WERI-Rb-1 (cell line): ENCODE results near the gene ATXN1.

Source experiments
- DNase-seq: peaks from one replicate; pipeline ENCODE4 v3.0.0-alpha.2; 2020
- H3K27ac ChIP-seq: fragments of 250-450 bp; sonication (Bioruptor Pico); 2 replicates; pipeline ENCODE4 v1.5.1; 2020; ENCODE audit warnings: mild to moderate bottlenecking, moderate library complexity
- H3K27me3 ChIP-seq: fragments of 250-450 bp; sonication (Bioruptor Pico); 2 replicates; pipeline ENCODE4 v1.5.1; 2021; ENCODE audit warnings: mild to moderate bottlenecking, low read depth, moderate library complexity; ENCODE audit not compliant: insufficient read depth, severe bottlenecking
- H3K36me3 ChIP-seq: fragments of 250-450 bp; sonication (Bioruptor Pico); 2 replicates; pipeline ENCODE4 v1.5.1; 2020; ENCODE audit warnings: mild to moderate bottlenecking, moderate library complexity
- H3K4me3 ChIP-seq: 2 replicates; pipeline ENCODE4 v1.5.1; 2011; ENCODE audit warnings: low read depth, mild to moderate bottlenecking, control low read depth, low read length
- H3K9me3 ChIP-seq: fragments of 250-450 bp; sonication (Bioruptor Pico); 2 replicates; pipeline ENCODE4 v1.5.1; 2021; ENCODE audit warnings: mild to moderate bottlenecking, moderate library complexity; ENCODE audit not compliant: severe bottlenecking
- CTCF ChIP-seq: IDR thresholded peaks from 2 replicates; pipeline ENCODE4 v1.5.1; 2011; ENCODE audit warnings: low read depth, mild to moderate bottlenecking, control low read depth, inconsistent platforms, low read length

Gene ATXN1

GRCh38 chr6:16327777-16328325, 433.4 kb downstream of the ATXN1 start:
- H3K4me3 ChIP-seq = no peak overlapping the region

GRCh38 chr6:16326971-16327776, 434.1 kb downstream of the ATXN1 start:
- no peaks in the 10 kb centered on the region for H3K36me3 ChIP-seq
- peaks cover 8% of the 10 kb centered on the region for H3K9me3 ChIP-seq
- no peak overlapping the region for H3K27ac ChIP-seq
- DNase-seq = no peak
- H3K27me3 ChIP-seq = no peaks in the 10 kb centered on the region
- no peak overlapping the region for H3K4me3 ChIP-seq
- no peak for TF ChIP-seq CTCF

More at GRCh38 chr6:16327777-16328325, 433.4 kb downstream of the ATXN1 start:
- no peaks in the 10 kb centered on the region for H3K36me3 ChIP-seq
- DNase-seq = no peak
- H3K27me3 ChIP-seq = no peaks in the 10 kb centered on the region
- H3K27ac ChIP-seq = no peak overlapping the region
- H3K9me3 ChIP-seq = peaks cover 8% of the 10 kb centered on the region
- TF ChIP-seq CTCF = no peak

- TF ChIP-seq CTCF = no peak
- H3K27me3 ChIP-seq = no peaks in the 10 kb centered on the region
- H3K9me3 ChIP-seq = peaks cover 8% of the 10 kb centered on the region
- H3K27ac ChIP-seq = no peak overlapping the region
- no peak for DNase-seq
- H3K36me3 ChIP-seq = no peaks in the 10 kb centered on the region
- H3K4me3 ChIP-seq = no peak overlapping the region
These were observed 434.7 kb downstream of the ATXN1 start for GRCh38 chr6:16326531-16326930.

- Histone ChIP-seq H3K4me3 (no peak overlapping the region), H3K9me3 (peaks cover 8% of the 10 kb centered on the region), H3K36me3 (no peaks in the 10 kb centered on the region), H3K27ac (no peak overlapping the region), H3K27me3 (no peaks in the 10 kb centered on the region)
- DNase-seq = no peak
- TF ChIP-seq CTCF = no peak
These were observed 436.5 kb downstream of the ATXN1 start for GRCh38 chr6:16324606-16325225.

GRCh38 chr6:16324184-16324583, 437.1 kb downstream of the ATXN1 start:
- peaks cover 8% of the 10 kb centered on the region for H3K9me3 ChIP-seq
- H3K36me3 ChIP-seq = no peaks in the 10 kb centered on the region
- no peak for TF ChIP-seq CTCF
- DNase-seq = no peak
- no peaks in the 10 kb centered on the region for H3K27me3 ChIP-seq
- H3K4me3 ChIP-seq = no peak overlapping the region
- no peak overlapping the region for H3K27ac ChIP-seq
